ENCODE results near the gene APOA4.

DNA sequence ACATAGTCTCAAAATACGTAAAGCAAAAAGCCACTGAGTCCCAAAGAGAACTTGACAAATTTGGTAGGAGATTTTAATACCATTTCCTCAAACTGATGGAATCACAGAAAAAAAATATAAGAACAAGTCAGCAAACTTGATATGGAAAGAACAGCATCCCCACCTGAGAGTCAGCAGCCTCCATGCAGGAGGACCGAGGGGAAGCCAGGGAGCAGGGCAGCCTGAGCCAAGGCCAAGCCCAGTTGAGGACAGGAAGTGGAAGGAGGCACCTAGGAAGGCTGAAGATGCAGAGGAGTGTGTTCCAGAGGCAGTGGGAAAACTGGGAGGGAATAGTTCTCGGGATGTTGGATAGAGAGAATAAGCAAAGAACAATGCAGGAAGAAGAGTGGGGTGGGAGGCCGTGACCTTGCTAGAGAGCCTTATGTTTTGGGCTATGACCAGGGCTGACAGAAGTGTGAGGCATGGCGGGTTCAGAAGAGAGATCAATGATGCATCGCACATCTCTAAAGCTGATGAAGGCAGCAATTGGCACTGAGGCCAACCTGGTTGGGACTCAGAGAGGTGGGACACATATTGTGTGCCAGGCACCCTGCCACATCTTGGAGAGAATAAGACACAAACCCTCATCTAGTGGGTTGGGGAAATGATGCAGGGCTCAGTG, 15.4 kb downstream of the APOA4 start:
- TF ChIP-seq, protein P1, sequence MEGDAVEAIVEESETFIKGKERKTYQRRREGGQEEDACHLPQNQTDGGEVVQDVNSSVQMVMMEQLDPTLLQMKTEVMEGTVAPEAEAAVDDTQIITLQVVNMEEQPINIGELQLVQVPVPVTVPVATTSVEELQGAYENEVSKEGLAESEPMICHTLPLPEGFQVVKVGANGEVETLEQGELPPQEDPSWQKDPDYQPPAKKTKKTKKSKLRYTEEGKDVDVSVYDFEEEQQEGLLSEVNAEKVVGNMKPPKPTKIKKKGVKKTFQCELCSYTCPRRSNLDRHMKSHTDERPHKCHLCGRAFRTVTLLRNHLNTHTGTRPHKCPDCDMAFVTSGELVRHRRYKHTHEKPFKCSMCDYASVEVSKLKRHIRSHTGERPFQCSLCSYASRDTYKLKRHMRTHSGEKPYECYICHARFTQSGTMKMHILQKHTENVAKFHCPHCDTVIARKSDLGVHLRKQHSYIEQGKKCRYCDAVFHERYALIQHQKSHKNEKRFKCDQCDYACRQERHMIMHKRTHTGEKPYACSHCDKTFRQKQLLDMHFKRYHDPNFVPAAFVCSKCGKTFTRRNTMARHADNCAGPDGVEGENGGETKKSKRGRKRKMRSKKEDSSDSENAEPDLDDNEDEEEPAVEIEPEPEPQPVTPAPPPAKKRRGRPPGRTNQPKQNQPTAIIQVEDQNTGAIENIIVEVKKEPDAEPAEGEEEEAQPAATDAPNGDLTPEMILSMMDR (IDR thresholded peaks at IDR 0.05) = no peak
- TF ChIP-seq EZH2 (IDR thresholded peaks at IDR 0.05) (no peak), EZH2phosphoT487 (IDR thresholded peaks at IDR 0.05) (no peak)
